Body of pancreas (tissue), 4 donors: ENCODE measurements around the gene PCDHGA5.

Experiments used
- POLR2A ChIP-seq, 3 donors: fragments of 450-650 bp; IDR thresholded peaks; one replicate each; pipeline ENCODE4 v1.6.1; 2016; ENCODE audit warnings: antibody characterized with exemption in 3 of 3, mild to moderate bottlenecking in 2 of 3
- TF ChIP-seq, protein P1 (sequence below), 7 experiments: fragments of 450-650 bp in 4 of 7; fragments of 200-600 bp in 3 of 7; sonication (generic) in 3 of 7; IDR thresholded peaks; one replicate each; pipeline ENCODE4 v1.5.1; 2016 to 2019; ENCODE audit warnings: antibody characterized with exemption in 7 of 7

DNA sequence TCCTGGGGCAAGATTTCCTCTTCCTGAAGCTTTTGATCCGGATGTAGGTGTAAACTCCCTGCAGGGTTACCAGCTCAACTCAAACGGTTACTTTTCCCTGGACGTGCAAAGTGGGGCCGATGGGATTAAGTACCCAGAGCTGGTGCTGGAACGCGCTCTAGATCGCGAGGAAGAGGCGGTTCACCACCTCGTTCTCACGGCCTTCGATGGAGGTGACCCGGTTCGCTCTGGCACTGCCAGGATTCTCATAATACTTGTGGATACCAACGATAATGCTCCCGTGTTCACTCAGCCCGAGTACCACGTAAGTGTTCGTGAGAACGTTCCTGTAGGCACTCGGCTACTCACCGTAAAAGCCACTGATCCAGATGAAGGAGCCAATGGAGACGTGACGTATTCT is 8.3 kb upstream of the PCDHGA5 start:
- TF ChIP-seq, protein P1, sequence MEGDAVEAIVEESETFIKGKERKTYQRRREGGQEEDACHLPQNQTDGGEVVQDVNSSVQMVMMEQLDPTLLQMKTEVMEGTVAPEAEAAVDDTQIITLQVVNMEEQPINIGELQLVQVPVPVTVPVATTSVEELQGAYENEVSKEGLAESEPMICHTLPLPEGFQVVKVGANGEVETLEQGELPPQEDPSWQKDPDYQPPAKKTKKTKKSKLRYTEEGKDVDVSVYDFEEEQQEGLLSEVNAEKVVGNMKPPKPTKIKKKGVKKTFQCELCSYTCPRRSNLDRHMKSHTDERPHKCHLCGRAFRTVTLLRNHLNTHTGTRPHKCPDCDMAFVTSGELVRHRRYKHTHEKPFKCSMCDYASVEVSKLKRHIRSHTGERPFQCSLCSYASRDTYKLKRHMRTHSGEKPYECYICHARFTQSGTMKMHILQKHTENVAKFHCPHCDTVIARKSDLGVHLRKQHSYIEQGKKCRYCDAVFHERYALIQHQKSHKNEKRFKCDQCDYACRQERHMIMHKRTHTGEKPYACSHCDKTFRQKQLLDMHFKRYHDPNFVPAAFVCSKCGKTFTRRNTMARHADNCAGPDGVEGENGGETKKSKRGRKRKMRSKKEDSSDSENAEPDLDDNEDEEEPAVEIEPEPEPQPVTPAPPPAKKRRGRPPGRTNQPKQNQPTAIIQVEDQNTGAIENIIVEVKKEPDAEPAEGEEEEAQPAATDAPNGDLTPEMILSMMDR (IDR thresholded peaks at IDR 0.05): no peak
- TF ChIP-seq POLR2A (IDR thresholded peaks at IDR 0.05): no peak
